ENCODE results near the gene TTR.

DNA sequence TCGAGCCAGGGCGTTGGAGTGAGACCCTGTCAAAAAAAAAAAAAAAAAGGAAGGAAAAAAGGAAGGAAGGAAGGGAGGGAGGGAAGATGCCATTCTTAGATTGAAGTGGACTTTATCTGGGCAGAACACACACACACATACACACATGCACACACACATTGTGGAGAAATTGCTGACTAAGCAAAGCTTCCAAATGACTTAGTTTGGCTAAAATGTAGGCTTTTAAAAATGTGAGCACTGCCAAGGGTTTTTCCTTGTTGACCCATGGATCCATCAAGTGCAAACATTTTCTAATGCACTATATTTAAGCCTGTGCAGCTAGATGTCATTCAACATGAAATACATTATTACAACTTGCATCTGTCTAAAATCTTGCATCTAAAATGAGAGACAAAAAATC lies 564 bp upstream of the TTR start:
- TF ChIP-seq, protein P1, sequence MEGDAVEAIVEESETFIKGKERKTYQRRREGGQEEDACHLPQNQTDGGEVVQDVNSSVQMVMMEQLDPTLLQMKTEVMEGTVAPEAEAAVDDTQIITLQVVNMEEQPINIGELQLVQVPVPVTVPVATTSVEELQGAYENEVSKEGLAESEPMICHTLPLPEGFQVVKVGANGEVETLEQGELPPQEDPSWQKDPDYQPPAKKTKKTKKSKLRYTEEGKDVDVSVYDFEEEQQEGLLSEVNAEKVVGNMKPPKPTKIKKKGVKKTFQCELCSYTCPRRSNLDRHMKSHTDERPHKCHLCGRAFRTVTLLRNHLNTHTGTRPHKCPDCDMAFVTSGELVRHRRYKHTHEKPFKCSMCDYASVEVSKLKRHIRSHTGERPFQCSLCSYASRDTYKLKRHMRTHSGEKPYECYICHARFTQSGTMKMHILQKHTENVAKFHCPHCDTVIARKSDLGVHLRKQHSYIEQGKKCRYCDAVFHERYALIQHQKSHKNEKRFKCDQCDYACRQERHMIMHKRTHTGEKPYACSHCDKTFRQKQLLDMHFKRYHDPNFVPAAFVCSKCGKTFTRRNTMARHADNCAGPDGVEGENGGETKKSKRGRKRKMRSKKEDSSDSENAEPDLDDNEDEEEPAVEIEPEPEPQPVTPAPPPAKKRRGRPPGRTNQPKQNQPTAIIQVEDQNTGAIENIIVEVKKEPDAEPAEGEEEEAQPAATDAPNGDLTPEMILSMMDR (IDR thresholded peaks at IDR 0.05), result no peak
- no peak for TF ChIP-seq MAX (IDR thresholded peaks at IDR 0.05; ENCODE audit: low read depth)
- no peak for TF ChIP-seq SMC3 (IDR thresholded peaks at IDR 0.05; ENCODE audit: low read depth, low read length)
- TF ChIP-seq, protein P2, sequence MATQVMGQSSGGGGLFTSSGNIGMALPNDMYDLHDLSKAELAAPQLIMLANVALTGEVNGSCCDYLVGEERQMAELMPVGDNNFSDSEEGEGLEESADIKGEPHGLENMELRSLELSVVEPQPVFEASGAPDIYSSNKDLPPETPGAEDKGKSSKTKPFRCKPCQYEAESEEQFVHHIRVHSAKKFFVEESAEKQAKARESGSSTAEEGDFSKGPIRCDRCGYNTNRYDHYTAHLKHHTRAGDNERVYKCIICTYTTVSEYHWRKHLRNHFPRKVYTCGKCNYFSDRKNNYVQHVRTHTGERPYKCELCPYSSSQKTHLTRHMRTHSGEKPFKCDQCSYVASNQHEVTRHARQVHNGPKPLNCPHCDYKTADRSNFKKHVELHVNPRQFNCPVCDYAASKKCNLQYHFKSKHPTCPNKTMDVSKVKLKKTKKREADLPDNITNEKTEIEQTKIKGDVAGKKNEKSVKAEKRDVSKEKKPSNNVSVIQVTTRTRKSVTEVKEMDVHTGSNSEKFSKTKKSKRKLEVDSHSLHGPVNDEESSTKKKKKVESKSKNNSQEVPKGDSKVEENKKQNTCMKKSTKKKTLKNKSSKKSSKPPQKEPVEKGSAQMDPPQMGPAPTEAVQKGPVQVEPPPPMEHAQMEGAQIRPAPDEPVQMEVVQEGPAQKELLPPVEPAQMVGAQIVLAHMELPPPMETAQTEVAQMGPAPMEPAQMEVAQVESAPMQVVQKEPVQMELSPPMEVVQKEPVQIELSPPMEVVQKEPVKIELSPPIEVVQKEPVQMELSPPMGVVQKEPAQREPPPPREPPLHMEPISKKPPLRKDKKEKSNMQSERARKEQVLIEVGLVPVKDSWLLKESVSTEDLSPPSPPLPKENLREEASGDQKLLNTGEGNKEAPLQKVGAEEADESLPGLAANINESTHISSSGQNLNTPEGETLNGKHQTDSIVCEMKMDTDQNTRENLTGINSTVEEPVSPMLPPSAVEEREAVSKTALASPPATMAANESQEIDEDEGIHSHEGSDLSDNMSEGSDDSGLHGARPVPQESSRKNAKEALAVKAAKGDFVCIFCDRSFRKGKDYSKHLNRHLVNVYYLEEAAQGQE (IDR thresholded peaks at IDR 0.05; ENCODE audit: low read depth, low read length), result no peak
- no peak for TF ChIP-seq RCOR1 (IDR thresholded peaks at IDR 0.05; ENCODE audit: low read length)
- TF ChIP-seq FOSL2 (IDR thresholded peaks at IDR 0.05; ENCODE audit: borderline replicate concordance, low read depth), result no peak
- no peak for TF ChIP-seq FOXJ3 (CRISPR knock-in tag; IDR thresholded peaks at IDR 0.05)
- TF ChIP-seq POLR2AphosphoS5 (IDR thresholded peaks at IDR 0.05; ENCODE audit: low read depth, low read length), result no peak
- TF ChIP-seq YY1 (IDR thresholded peaks at IDR 0.05; ENCODE audit: low read depth), result no peak
- TF ChIP-seq, protein P3, sequence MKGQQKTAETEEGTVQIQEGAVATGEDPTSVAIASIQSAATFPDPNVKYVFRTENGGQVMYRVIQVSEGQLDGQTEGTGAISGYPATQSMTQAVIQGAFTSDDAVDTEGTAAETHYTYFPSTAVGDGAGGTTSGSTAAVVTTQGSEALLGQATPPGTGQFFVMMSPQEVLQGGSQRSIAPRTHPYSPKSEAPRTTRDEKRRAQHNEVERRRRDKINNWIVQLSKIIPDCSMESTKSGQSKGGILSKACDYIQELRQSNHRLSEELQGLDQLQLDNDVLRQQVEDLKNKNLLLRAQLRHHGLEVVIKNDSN (IDR thresholded peaks at IDR 0.05; ENCODE audit: borderline replicate concordance, low read depth), result no peak
